ENCODE data around the gene SCFD2. TPM values are rescaled to one million over a fixed set of nuclear protein-coding genes. Genes with fewer than 3 reads are reported as not detected.

The SCFD2 gene
- total RNA-seq, 4 donors from 2014 or later = 12.7 to 23.7 (median 18.3) TPM

- no peaks in the 10 kb centered on the region for H3K4me1 ChIP-seq
- in situ Hi-C loops (cut with MboI; ENCODE audit: low pct_ligation_motif_present in 1 of 4, low pct_unique_long_range_greater_than_20kb in 1 of 4, low sequenced_read_pairs in 3 of 4) = loop anchor here (10.0 to 25.0 kb wide), 5 partner anchors 715 to 1040 kb away; partner anchors contain the start of gene PDGFRA (in 2 of the 4)
- TF ChIP-seq POLR2AphosphoS5 (IDR thresholded peaks at IDR 0.05) = no peak
- no peak for TF ChIP-seq EP300 (IDR thresholded peaks at IDR 0.05; ENCODE audit: low read depth)
- no peak for TF ChIP-seq POLR2A (IDR thresholded peaks at IDR 0.05)
- TF ChIP-seq CTCF (IDR thresholded peaks at IDR 0.05) = peak; percentile 67 to 78 (median 74)
- intact Hi-C loops (cut with DNase I; ENCODE audit: low total_unique reads) = loop anchor here (5.0 kb wide), 1 partner anchor 1035 kb away; no protein-coding TSS in a partner anchor
- no peak overlapping the region for H3K27ac ChIP-seq
- 63 to 71% methylated on average over 4 of the region's 4 CpGs for WGBS, 2 donors (ENCODE audit: low coverage in 1 of 2)
- DNase-seq = no peak
- H3K36me3 ChIP-seq = no peaks in the 10 kb centered on the region
- no peaks in the 10 kb centered on the region for H3K9me3 ChIP-seq
- no peaks in the 10 kb centered on the region for H3K27me3 ChIP-seq
- no peak overlapping the region for H3K4me3 ChIP-seq
These were observed 168.7 kb downstream of the SCFD2 start for GRCh38 chr4:53196882-53197771.

- no peak for DNase-seq
- H3K9me3 ChIP-seq = no peaks in the 10 kb centered on the region
- H3K4me3 ChIP-seq = no peak overlapping the region
- in situ Hi-C loops (cut with MboI; ENCODE audit: low pct_ligation_motif_present in 1 of 4, low pct_unique_long_range_greater_than_20kb in 1 of 4, low sequenced_read_pairs in 3 of 4) (loop anchor here (10.0 to 25.0 kb wide), 5 partner anchors 716 to 1041 kb away; partner anchors contain the start of gene PDGFRA (in 2 of the 4)), intact Hi-C loops (cut with DNase I; ENCODE audit: low total_unique reads) (loop anchor here (5.0 kb wide), 1 partner anchor 1036 kb away; no protein-coding TSS in a partner anchor)
- WGBS, 2 donors (ENCODE audit: low coverage in 1 of 2) = 73 to 78% methylated on average over 7 of the region's 7 CpGs
- H3K27me3 ChIP-seq = no peaks in the 10 kb centered on the region
- no peaks in the 10 kb centered on the region for H3K4me1 ChIP-seq
- H3K36me3 ChIP-seq = no peaks in the 10 kb centered on the region
- H3K27ac ChIP-seq = peak overlapping the region in 1 of 4 donors; percentile 26
- TF ChIP-seq CTCF (IDR thresholded peaks at IDR 0.05) = no peak
- no peak for TF ChIP-seq POLR2A (IDR thresholded peaks at IDR 0.05)
- no peak for TF ChIP-seq POLR2AphosphoS5 (IDR thresholded peaks at IDR 0.05)
- TF ChIP-seq EP300 (IDR thresholded peaks at IDR 0.05; ENCODE audit: low read depth) = no peak
These were observed 169.8 kb downstream of the SCFD2 start for GRCh38 chr4:53195815-53196661.

- Histone ChIP-seq H3K4me3 (no peak overlapping the region), H3K27me3 (no peaks in the 10 kb centered on the region), H3K36me3 (no peaks in the 10 kb centered on the region), H3K9me3 (no peaks in the 10 kb centered on the region), H3K4me1 (no peaks in the 10 kb centered on the region), H3K27ac (no peak overlapping the region)
- TF ChIP-seq POLR2AphosphoS5 (IDR thresholded peaks at IDR 0.05) (no peak), POLR2A (IDR thresholded peaks at IDR 0.05) (no peak), EP300 (IDR thresholded peaks at IDR 0.05; ENCODE audit: low read depth) (no peak), CTCF (IDR thresholded peaks at IDR 0.05) (no peak)
- DNase-seq = no peak
- intact Hi-C loops (cut with DNase I; ENCODE audit: low total_unique reads) (loop anchor here (5.0 kb wide), 1 partner anchor 1038 kb away; no protein-coding TSS in a partner anchor), in situ Hi-C loops (cut with MboI; ENCODE audit: low pct_ligation_motif_present in 1 of 4, low pct_unique_long_range_greater_than_20kb in 1 of 4, low sequenced_read_pairs in 3 of 4) (loop anchor here (10.0 to 25.0 kb wide), 5 partner anchors 718 to 1043 kb away; partner anchors contain the start of gene PDGFRA (in 2 of the 4))
- 91 to 100% methylated on average over 5 of the region's 5 CpGs for WGBS, 2 donors (ENCODE audit: low coverage in 1 of 2)
These were observed 171.1 kb downstream of the SCFD2 start for GRCh38 chr4:53194727-53195126.
